UCSD-AML1 (cell line): ENCODE data around the gene HIVEP2.

Source experiments
- DNase-seq: peaks from one replicate; lab custom pipeline; 2025; ENCODE audit not compliant: unreplicated experiment; lab: John Stamatoyannopoulos, UW

Gene HIVEP2

GRCh38 chr6:142712231-142712630 lies 232.7 kb downstream of the HIVEP2 start:
- DNase-seq: no peak

DNA sequence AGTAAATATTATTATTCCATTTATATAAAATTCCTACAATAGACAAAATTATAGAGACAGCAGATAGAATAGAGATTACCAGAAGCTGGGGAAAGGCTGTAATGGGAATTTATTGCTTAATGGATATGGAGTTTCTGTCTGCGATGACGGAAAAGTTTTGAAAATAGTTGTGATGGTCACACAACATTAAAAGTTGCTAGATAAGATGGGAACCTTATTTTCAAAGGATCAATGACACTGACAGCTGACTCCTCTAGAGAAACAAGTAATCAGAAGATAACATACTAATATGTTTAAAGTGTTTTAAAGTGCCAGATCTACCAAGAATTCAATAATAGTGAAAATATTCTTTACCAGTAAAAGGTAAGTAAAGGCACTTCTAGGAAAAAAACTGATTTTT lies 236.3 kb downstream of the HIVEP2 start:
- no peak for DNase-seq

- no peak for DNase-seq
Measured at GRCh38 chr6:142707255-142707654, 237.7 kb downstream of the HIVEP2 start.

DNA sequence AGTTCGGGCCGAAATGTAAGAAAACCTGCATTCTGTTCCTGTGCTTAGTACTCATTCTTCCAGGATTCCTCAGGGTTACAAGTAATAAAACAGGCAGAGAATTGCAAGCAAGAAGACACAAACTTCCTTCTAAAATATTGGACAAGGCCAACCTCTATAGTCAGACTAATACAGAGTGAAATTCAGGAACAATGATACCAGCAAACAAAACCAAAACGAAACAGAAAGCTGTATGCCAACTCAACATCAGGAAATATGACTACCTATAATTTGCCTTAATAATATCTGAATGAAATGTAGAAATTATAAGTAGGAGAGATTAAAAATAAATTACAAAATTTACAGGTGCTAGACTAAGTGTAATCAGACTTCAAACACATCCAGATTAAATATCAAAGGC lies 238.8 kb downstream of the HIVEP2 start:
- no peak for DNase-seq

GRCh38 chr6:142705054-142705453 lies 239.9 kb downstream of the HIVEP2 start:
- DNase-seq: no peak

- DNase-seq: peak; percentile 78
Measured at GRCh38 chr6:142702501-142703460, 242.2 kb downstream of the HIVEP2 start.
